GM21717 (cell line): ENCODE data around the gene GXYLT2.

Source experiments
- ATAC-seq: cut with Tn5 transposase; IDR thresholded peaks from one replicate; pipeline ENCODE4 v1.9.1; 2021; ENCODE audit warnings: mild to moderate bottlenecking, moderate library complexity; ENCODE audit not compliant: unreplicated experiment

GXYLT2 gene

GRCh38 chr3:73007992-73008712 is 120.3 kb downstream of the GXYLT2 start:
- ATAC-seq: no peak

- no peak for ATAC-seq
Measured at GRCh38 chr3:73009008-73009407, 121.2 kb downstream of the GXYLT2 start.

- ATAC-seq: no peak
Measured at GRCh38 chr3:73009750-73010149, 121.9 kb downstream of the GXYLT2 start.

GRCh38 chr3:73010158-73010557 is 122.3 kb downstream of the GXYLT2 start:
- ATAC-seq: no peak

- no peak for ATAC-seq
Measured at GRCh38 chr3:73018298-73018697, 130.5 kb downstream of the GXYLT2 start.

- no peak for ATAC-seq
Measured at GRCh38 chr3:73018790-73019441, 131.1 kb downstream of the GXYLT2 start.

GRCh38 chr3:73021301-73021835 is 133.5 kb downstream of the GXYLT2 start:
- ATAC-seq: no peak

GRCh38 chr3:73024836-73025235 is 137.0 kb downstream of the GXYLT2 start:
- ATAC-seq: no peak

GRCh38 chr3:73026111-73026759 is 138.4 kb downstream of the GXYLT2 start:
- no peak for ATAC-seq
